Sigmoid colon (tissue), 7 donors: Measurements from ENCODE around the gene LTO1. TPM values are rescaled to one million over a fixed set of nuclear protein-coding genes. Genes with fewer than 3 reads are reported as not detected.
A peak's percentile ranks its signal among the peaks of the same experiment; 100 is the strongest.

Experiments
- DNase-seq: peaks from one replicate; pipeline ENCODE4 v3.0.0-alpha.2; 2019
- H3K27ac ChIP-seq, 4 donors: fragments of 200-600 bp; sonication (generic); one replicate each; pipeline ENCODE4 v1.5.1; 2016 to 2019; ENCODE audit warnings: mild to moderate bottlenecking in 1 of 4
- H3K27me3 ChIP-seq, 3 donors: fragments of 200-600 bp; sonication (generic); one replicate each; pipeline ENCODE4 v1.5.1; 2019; ENCODE audit warnings: mild to moderate bottlenecking in 1 of 3
- H3K36me3 ChIP-seq, 4 donors: fragments of 200-600 bp; sonication (generic); one replicate each; pipeline ENCODE4 v1.5.1; 2016 to 2019
- H3K4me1 ChIP-seq, 4 donors: fragments of 200-600 bp; sonication (generic); one replicate each; pipeline ENCODE4 v1.5.1; 2017 to 2019
- H3K4me3 ChIP-seq, 4 donors: fragments of 200-600 bp; sonication (generic); one replicate each; pipeline ENCODE4 v1.5.1; 2017 to 2019; ENCODE audit warnings: mild to moderate bottlenecking in 2 of 4, moderate library complexity in 1 of 4
- H3K9me3 ChIP-seq, 4 donors: fragments of 200-600 bp in 3 of 4; sonication (generic) in 3 of 4; one replicate each; pipeline versions ENCODE4 v1.5.1 to v1.6.1; 2013 to 2019
- CTCF ChIP-seq, 4 experiments: fragments of 450-650 bp in 3 of 4; fragments of 200-600 bp in 1 of 4; IDR thresholded peaks; one replicate each; pipeline ENCODE4 v1.5.1; 2016 to 2019; ENCODE audit warnings: antibody characterized with exemption in 4 of 4, mild to moderate bottlenecking in 3 of 4, moderate library complexity in 2 of 4
- EP300 ChIP-seq, 4 donors: sonication (generic); formaldehyde crosslinking; IDR thresholded peaks; one replicate each; pipeline ENCODE4 v1.6.1; 2017; ENCODE audit warnings: antibody characterized with exemption in 4 of 4
- POLR2A ChIP-seq, 2 donors: fragments of 450-650 bp; IDR thresholded peaks; one replicate each; pipeline ENCODE4 v1.6.1; 2016; ENCODE audit warnings: antibody characterized with exemption in 2 of 2, mild to moderate bottlenecking in 2 of 2, moderate library complexity in 2 of 2
- POLR2AphosphoS5 ChIP-seq, 4 donors: sonication (generic); formaldehyde crosslinking; IDR thresholded peaks; one replicate each; pipeline ENCODE4 v1.6.1; 2017; ENCODE audit warnings: antibody characterized with exemption in 4 of 4
- WGBS, 2 donors: extraction: QIAGEN DNeasy Blood & Tissue Kit; methylation state at CpG; one replicate each; pipeline ENCODE4 v1.1.7; 2013; 5-methylcytosine and 5-hydroxymethylcytosine counted together
- intact Hi-C: fragments of 100-400 bp; cut with DNase I; formaldehyde crosslinking; loops from one replicate; pipeline ENCODE4 v1.15.1; 2023
- polyA plus RNA-seq, 3 donors: library from polyadenylated mRNA; stranded (reverse); fragments of 200-250 nt; gene quantifications; one replicate each; pipeline ENCODE4 v1.2.3, GENCODE V29; 2013
- total RNA-seq, 4 donors: library from RNA; depleted of rRNA; stranded (reverse); fragments of >200 nt; gene quantifications; one replicate each; pipeline ENCODE4 v1.1.0, GENCODE V29; 2016
- donor health status: healthy with polysubstance abuse.
- donor health status: Bipolar disorder and iron deficiency.
- donor health status: healthy.

Gene LTO1
- total and polyA plus RNA-seq, 7 donors: 12.0 to 42.9 (median 20.2) TPM

- Histone ChIP-seq H3K27ac (peak overlapping the region; percentile 79 to 92 (median 86)), H3K4me1 (peaks cover 0 to 97% (median 92%) of the 10 kb centered on the region in 4 donors), H3K9me3 (no peaks in the 10 kb centered on the region), H3K27me3 (peaks cover 46 to 84% (median 80%) of the 10 kb centered on the region in 3 donors), H3K4me3 (peak overlapping the region; percentile 40 to 79 (median 70)), H3K36me3 (no peaks in the 10 kb centered on the region)
- peak; percentile 66 for DNase-seq
- WGBS, 2 donors: 1 to 2% methylated on average over 43 of the region's 43 CpGs
- intact Hi-C loops: loop anchor here (5.0 to 10.0 kb wide), 3 partner anchors 348 to 736 kb away; partner anchors contain the start of genes IGHMBP2, MRPL21 and MYEOV
- peak in 1 of 4 donors; percentile 0 for TF ChIP-seq POLR2AphosphoS5 (IDR thresholded peaks at IDR 0.05)
- TF ChIP-seq EP300 (IDR thresholded peaks at IDR 0.05): no peak
Observed at GRCh38 chr11:69640260-69640994, 34.7 kb downstream of the LTO1 start.

GRCh38 chr11:69639831-69640230 lies 35.3 kb downstream of the LTO1 start:
- DNase-seq: no peak
- Histone ChIP-seq H3K27me3 (peaks cover 46 to 88% (median 76%) of the 10 kb centered on the region in 3 donors), H3K4me1 (peaks cover 0 to 91% (median 86%) of the 10 kb centered on the region in 4 donors), H3K36me3 (no peaks in the 10 kb centered on the region), H3K4me3 (peak overlapping the region in 1 of 4 donors; percentile 71), H3K9me3 (no peaks in the 10 kb centered on the region), H3K27ac (no peak overlapping the region)
- WGBS, 2 donors: 5 to 11% methylated on average over 9 of the region's 9 CpGs
- intact Hi-C loops: loop anchor here (5.0 to 10.0 kb wide), 4 partner anchors 198 to 735 kb away; partner anchors contain the start of genes IGHMBP2, MRPL21 and MYEOV
- TF ChIP-seq EP300 (IDR thresholded peaks at IDR 0.05) (no peak), POLR2AphosphoS5 (IDR thresholded peaks at IDR 0.05) (peak in 1 of 4 donors; percentile 22)

GRCh38 chr11:69638941-69639681 lies 36.0 kb downstream of the LTO1 start:
- Histone ChIP-seq H3K4me1 (peaks cover 0 to 84% (median 79%) of the 10 kb centered on the region in 4 donors), H3K36me3 (no peaks in the 10 kb centered on the region), H3K4me3 (peak overlapping the region; percentile 6 to 45 (median 38)), H3K27me3 (peaks cover 46 to 95% (median 76%) of the 10 kb centered on the region in 3 donors), H3K9me3 (no peaks in the 10 kb centered on the region), H3K27ac (peak overlapping the region; percentile 48 to 72 (median 60))
- DNase-seq: peak; percentile 91
- 1% methylated on average over 64 of the region's 64 CpGs for WGBS, 2 donors
- TF ChIP-seq POLR2A (IDR thresholded peaks at IDR 0.05) (no peak), EP300 (IDR thresholded peaks at IDR 0.05) (no peak), CTCF (IDR thresholded peaks at IDR 0.05) (no peak), POLR2AphosphoS5 (IDR thresholded peaks at IDR 0.05) (peak in 3 of 4 donors; percentile 14 to 62 (median 40))
- intact Hi-C loops: loop anchor here (5.0 kb wide), 1 partner anchor 197 kb away; no protein-coding TSS in a partner anchor

- TF ChIP-seq POLR2AphosphoS5 (IDR thresholded peaks at IDR 0.05) (peak in 2 of 4 donors; percentile 17 to 30), POLR2A (IDR thresholded peaks at IDR 0.05) (no peak), EP300 (IDR thresholded peaks at IDR 0.05) (no peak), CTCF (IDR thresholded peaks at IDR 0.05) (no peak)
- Histone ChIP-seq H3K4me3 (peak overlapping the region in 3 of 4 donors; percentile 35 to 45 (median 42)), H3K27ac (peak overlapping the region in 3 of 4 donors; percentile 11 to 72 (median 66)), H3K27me3 (peaks cover 46 to 91% (median 81%) of the 10 kb centered on the region in 3 donors), H3K4me1 (peaks cover 0 to 75% (median 70%) of the 10 kb centered on the region in 4 donors), H3K36me3 (no peaks in the 10 kb centered on the region), H3K9me3 (no peaks in the 10 kb centered on the region)
- intact Hi-C loops: loop anchor here (5.0 kb wide), 1 partner anchor 196 kb away; no protein-coding TSS in a partner anchor
- peak; percentile 64 for DNase-seq
- WGBS, 2 donors: 2% methylated on average over 78 of the region's 78 CpGs
Observed at GRCh38 chr11:69637941-69638871, 36.9 kb downstream of the LTO1 start.
